Upper lobe of right lung (tissue), 1 donor: Measurements from ENCODE around the gene TDRD12. TPM values are rescaled to one million over a fixed set of nuclear protein-coding genes. Genes with fewer than 3 reads are reported as not detected.

ENCODE experiments used
- ATAC-seq: fragments of 200-7000 bp; cut with Tn5 transposase; one replicate; pipeline ENCODE4 v1.9.1; 2020; ENCODE audit warnings: mild to moderate bottlenecking, moderate library complexity
- DNase-seq: peaks from one replicate; pipeline ENCODE4 v3.0.0-alpha.2; 2020
- H3K27ac ChIP-seq: fragments of 200-600 bp; one replicate; pipeline ENCODE4 v1.8.0; 2022
- H3K27me3 ChIP-seq: fragments of 200-600 bp; one replicate; pipeline ENCODE4 v1.8.0; 2022; ENCODE audit warnings: mild to moderate bottlenecking
- H3K36me3 ChIP-seq: fragments of 200-600 bp; one replicate; pipeline ENCODE4 v1.8.0; 2022
- H3K4me1 ChIP-seq: fragments of 200-600 bp; one replicate; pipeline ENCODE4 v1.8.0; 2022
- H3K4me3 ChIP-seq: fragments of 200-600 bp; one replicate; pipeline ENCODE4 v1.8.0; 2022; ENCODE audit warnings: mild to moderate bottlenecking
- H3K9me3 ChIP-seq: fragments of 200-600 bp; one replicate; pipeline ENCODE4 v1.8.0; 2022
- CTCF ChIP-seq: fragments of 200-600 bp; IDR thresholded peaks from one replicate; pipeline ENCODE4 v1.8.0; 2022; ENCODE audit warnings: antibody characterized with exemption
- intact Hi-C: fragments of 100-400 bp; cut with DNase I; formaldehyde crosslinking; loops from one replicate; pipeline ENCODE4 v1.11.0; 2022
- total RNA-seq: library from RNA; stranded (reverse); fragmentation: NEBNext Ultra II Directional; extraction: Animal tissue kit (Norgen Biotek cat#: 25700); gene quantifications from one replicate; pipeline ENCODE4 v1.2.1, GENCODE V29; 2021
- donor health status: DM: no; HTN: yes; CAD: no; lungs with severe emphysema.

Gene TDRD12
- total RNA-seq, 1 donor from 2014 or later: not detected

GRCh38 chr19:32819419-32820400 is 100.1 kb downstream of the TDRD12 start:
- DNase-seq: no peak
- intact Hi-C loops: no loop called here
- Histone ChIP-seq H3K9me3 (no peaks in the 10 kb centered on the region), H3K27me3 (peaks cover 3% of the 10 kb centered on the region), H3K27ac (no peak overlapping the region), H3K36me3 (no peaks in the 10 kb centered on the region), H3K4me1 (no peaks in the 10 kb centered on the region), H3K4me3 (no peak overlapping the region)
- TF ChIP-seq CTCF: no peak
- ATAC-seq: no peak

- DNase-seq: no peak
- H3K27me3 ChIP-seq: peaks cover 3% of the 10 kb centered on the region
- ATAC-seq: no peak
- no peak overlapping the region for H3K27ac ChIP-seq
- no peaks in the 10 kb centered on the region for H3K4me1 ChIP-seq
- H3K36me3 ChIP-seq: no peaks in the 10 kb centered on the region
- intact Hi-C loops: no loop called here
- TF ChIP-seq CTCF: no peak
- no peaks in the 10 kb centered on the region for H3K9me3 ChIP-seq
- no peak overlapping the region for H3K4me3 ChIP-seq
Measured at GRCh38 chr19:32822916-32823746, 103.6 kb downstream of the TDRD12 start.

- no peak for TF ChIP-seq CTCF
- DNase-seq: no peak
- ATAC-seq: no peak
- H3K27me3 ChIP-seq: peaks cover 3% of the 10 kb centered on the region
- H3K4me1 ChIP-seq: no peaks in the 10 kb centered on the region
- no peaks in the 10 kb centered on the region for H3K9me3 ChIP-seq
- H3K4me3 ChIP-seq: no peak overlapping the region
- H3K36me3 ChIP-seq: no peaks in the 10 kb centered on the region
- intact Hi-C loops: no loop called here
- no peak overlapping the region for H3K27ac ChIP-seq
Measured at GRCh38 chr19:32823747-32824102, 104.2 kb downstream of the TDRD12 start.

GRCh38 chr19:32824191-32824751 is 104.7 kb downstream of the TDRD12 start:
- H3K4me1 ChIP-seq: no peaks in the 10 kb centered on the region
- TF ChIP-seq CTCF: no peak
- peaks cover 3% of the 10 kb centered on the region for H3K27me3 ChIP-seq
- no peak overlapping the region for H3K27ac ChIP-seq
- no peaks in the 10 kb centered on the region for H3K36me3 ChIP-seq
- ATAC-seq (no peak), DNase-seq (no peak)
- no peaks in the 10 kb centered on the region for H3K9me3 ChIP-seq
- intact Hi-C loops: no loop called here
- H3K4me3 ChIP-seq: no peak overlapping the region

GRCh38 chr19:32824916-32825608 is 105.5 kb downstream of the TDRD12 start:
- H3K4me3 ChIP-seq: no peak overlapping the region
- no peaks in the 10 kb centered on the region for H3K9me3 ChIP-seq
- intact Hi-C loops: no loop called here
- DNase-seq (no peak), ATAC-seq (no peak)
- H3K36me3 ChIP-seq: no peaks in the 10 kb centered on the region
- H3K27me3 ChIP-seq: peaks cover 3% of the 10 kb centered on the region
- no peaks in the 10 kb centered on the region for H3K4me1 ChIP-seq
- no peak overlapping the region for H3K27ac ChIP-seq
- TF ChIP-seq CTCF: no peak
